ENCODE results near the gene RPS19.

Gene RPS19

DNA sequence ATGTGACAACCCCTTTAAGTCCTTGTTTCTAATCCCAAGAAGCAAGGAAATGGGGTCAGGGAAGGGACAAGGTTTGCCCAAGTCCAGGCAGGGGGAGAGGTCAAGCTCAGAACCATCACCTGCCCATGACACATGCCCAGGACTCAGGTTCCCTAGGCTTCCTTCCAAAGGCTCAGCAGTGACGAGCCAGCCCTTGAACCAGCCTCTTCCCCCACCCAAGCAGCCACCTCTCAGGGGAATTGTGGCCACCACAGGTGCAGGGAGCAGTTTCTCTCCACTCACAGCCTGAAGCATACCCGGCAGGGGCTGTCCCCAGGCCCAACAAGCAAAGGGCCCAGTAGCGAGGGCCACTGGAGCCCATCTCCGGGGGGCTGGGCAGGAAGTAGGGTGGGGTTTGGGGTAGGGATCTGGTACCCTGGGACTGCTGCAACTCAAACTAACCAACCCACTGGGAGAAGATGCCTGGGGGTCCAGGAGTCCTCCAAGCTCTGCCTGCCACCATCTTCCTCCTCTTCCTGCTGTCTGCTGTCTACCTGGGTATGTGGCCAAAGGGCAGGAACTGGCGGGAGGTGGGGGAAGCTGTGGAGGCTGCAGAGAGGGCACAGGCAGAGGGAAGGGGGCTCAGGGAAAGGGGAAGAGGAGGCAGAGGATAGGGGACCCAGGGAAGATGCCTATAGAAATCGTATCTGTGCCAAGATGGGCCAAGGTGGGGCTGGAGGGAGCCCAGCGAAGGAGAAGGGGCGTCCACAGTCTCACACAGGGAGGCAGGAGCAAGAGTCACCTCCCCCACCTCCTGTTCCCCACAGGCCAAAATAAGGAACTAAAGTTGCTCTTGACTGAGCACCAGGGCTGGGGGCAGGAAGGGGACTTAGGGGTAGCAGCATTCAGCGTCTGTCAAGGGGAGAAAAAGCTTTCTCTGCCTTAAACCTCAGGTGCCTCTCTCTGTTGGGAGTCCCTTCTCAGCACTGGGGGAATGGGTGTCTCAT lies 17.1 kb downstream of the RPS19 start, which contains the start of gene CD79A:
Gene CD79A (plus strand): TSS at position 433 of the 986 bp plus-strand sequence. CDS start 26 bp downstream, at position 459.
- no peak for ATAC-seq (ENCODE audit: low read depth)
- H3K9me3 ChIP-seq (ENCODE audit: severe bottlenecking): no peaks in the 10 kb centered on the region
- no peaks in the 10 kb centered on the region for H3K36me3 ChIP-seq (ENCODE audit: low read depth)
- no peak within 1 kb of the TSS for H3K4me3 ChIP-seq (ENCODE audit: severe bottlenecking)
- H3K27me3 ChIP-seq (ENCODE audit: insufficient read depth, poor library complexity, severe bottlenecking): no peaks in the 10 kb centered on the region
- TF ChIP-seq, protein P1, sequence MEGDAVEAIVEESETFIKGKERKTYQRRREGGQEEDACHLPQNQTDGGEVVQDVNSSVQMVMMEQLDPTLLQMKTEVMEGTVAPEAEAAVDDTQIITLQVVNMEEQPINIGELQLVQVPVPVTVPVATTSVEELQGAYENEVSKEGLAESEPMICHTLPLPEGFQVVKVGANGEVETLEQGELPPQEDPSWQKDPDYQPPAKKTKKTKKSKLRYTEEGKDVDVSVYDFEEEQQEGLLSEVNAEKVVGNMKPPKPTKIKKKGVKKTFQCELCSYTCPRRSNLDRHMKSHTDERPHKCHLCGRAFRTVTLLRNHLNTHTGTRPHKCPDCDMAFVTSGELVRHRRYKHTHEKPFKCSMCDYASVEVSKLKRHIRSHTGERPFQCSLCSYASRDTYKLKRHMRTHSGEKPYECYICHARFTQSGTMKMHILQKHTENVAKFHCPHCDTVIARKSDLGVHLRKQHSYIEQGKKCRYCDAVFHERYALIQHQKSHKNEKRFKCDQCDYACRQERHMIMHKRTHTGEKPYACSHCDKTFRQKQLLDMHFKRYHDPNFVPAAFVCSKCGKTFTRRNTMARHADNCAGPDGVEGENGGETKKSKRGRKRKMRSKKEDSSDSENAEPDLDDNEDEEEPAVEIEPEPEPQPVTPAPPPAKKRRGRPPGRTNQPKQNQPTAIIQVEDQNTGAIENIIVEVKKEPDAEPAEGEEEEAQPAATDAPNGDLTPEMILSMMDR (IDR thresholded peaks at IDR 0.05; ENCODE audit: poor library complexity, severe bottlenecking): no peak
- H3K27ac ChIP-seq (ENCODE audit: poor library complexity, severe bottlenecking): no peak within 1 kb of the TSS
- H3K4me1 ChIP-seq (ENCODE audit: insufficient read depth, poor library complexity, severe bottlenecking): no peaks in the 10 kb centered on the region
- no peak for DNase-seq (ENCODE audit: low spot score)

DNA sequence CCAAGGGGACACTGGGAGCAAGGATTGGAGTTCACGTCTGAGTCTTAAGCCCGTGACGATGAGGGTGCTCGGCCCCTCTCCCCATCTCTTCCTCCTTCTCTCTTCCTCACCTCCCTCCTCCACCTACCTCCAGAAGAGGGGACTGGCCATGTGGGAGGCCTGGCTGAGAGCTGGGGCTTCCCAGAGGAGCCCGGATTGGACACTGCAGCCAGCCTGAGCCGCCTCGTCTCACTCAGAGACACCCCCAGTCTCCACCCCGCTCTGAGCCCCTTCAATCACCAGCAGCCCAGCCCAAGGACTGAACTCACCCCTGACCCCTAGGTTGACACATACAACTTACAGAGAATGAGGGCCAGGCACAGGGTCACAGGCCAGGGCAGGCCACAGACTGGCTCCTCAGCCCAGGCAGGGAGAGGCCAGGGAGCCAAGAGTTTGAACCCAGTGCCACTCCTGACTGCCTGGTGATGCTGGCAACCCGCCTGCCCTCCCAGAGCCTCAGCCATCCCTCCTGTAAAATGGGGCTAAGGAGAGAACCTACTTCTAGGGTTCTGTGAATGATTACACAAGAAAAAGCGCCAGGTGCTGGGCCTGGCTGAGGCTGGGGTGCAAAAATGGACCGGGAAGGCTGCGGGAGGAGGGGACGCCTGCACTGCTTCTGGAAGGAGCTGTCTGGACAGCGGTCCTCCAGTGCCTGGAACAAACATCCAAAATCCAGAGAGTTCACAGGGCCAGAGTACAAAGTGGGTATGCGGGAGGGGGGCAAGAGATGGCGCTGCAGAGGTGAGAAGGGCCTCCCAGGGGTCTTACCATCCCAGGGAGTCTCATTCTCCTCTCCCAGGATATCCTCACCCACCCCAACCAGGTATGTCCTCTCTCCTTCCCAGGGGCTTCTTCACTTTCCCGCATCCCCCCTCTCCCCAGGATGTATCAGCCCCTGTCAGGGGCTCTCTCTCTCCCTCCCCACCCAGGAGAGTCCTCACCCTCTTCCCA lies 18.2 kb downstream of the RPS19 start:
- H3K9me3 ChIP-seq (ENCODE audit: severe bottlenecking): no peaks in the 10 kb centered on the region
- no peaks in the 10 kb centered on the region for H3K27me3 ChIP-seq (ENCODE audit: insufficient read depth, poor library complexity, severe bottlenecking)
- DNase-seq (ENCODE audit: low spot score) (no peak), ATAC-seq (ENCODE audit: low read depth) (no peak)
- TF ChIP-seq, protein P1 (IDR thresholded peaks at IDR 0.05; ENCODE audit: poor library complexity, severe bottlenecking): no peak
- no peaks in the 10 kb centered on the region for H3K36me3 ChIP-seq (ENCODE audit: low read depth)
- H3K4me1 ChIP-seq (ENCODE audit: insufficient read depth, poor library complexity, severe bottlenecking): no peaks in the 10 kb centered on the region
- H3K4me3 ChIP-seq (ENCODE audit: severe bottlenecking): no peak overlapping the region
- H3K27ac ChIP-seq (ENCODE audit: poor library complexity, severe bottlenecking): no peak overlapping the region

DNA sequence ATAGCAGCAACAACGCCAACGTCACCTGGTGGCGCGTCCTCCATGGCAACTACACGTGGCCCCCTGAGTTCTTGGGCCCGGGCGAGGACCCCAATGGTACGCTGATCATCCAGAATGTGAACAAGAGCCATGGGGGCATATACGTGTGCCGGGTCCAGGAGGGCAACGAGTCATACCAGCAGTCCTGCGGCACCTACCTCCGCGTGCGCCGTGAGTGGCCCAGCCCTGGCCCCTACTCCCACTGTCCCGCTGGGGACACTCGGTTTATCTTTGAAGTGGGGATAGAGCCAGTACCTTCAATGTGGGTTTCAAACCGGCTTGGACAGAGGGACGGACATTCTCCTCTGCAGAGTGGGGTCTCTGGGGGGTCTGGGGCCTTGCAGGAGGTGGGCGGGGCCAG lies 19.0 kb downstream of the RPS19 start:
- ATAC-seq (ENCODE audit: low read depth) (no peak), DNase-seq (ENCODE audit: low spot score) (no peak)
- Histone ChIP-seq H3K27ac (ENCODE audit: poor library complexity, severe bottlenecking) (no peak overlapping the region), H3K4me1 (ENCODE audit: insufficient read depth, poor library complexity, severe bottlenecking) (no peaks in the 10 kb centered on the region), H3K27me3 (ENCODE audit: insufficient read depth, poor library complexity, severe bottlenecking) (no peaks in the 10 kb centered on the region), H3K9me3 (ENCODE audit: severe bottlenecking) (no peaks in the 10 kb centered on the region), H3K36me3 (ENCODE audit: low read depth) (no peaks in the 10 kb centered on the region), H3K4me3 (ENCODE audit: severe bottlenecking) (no peak overlapping the region)
- TF ChIP-seq, protein P1 (IDR thresholded peaks at IDR 0.05; ENCODE audit: poor library complexity, severe bottlenecking): no peak

DNA sequence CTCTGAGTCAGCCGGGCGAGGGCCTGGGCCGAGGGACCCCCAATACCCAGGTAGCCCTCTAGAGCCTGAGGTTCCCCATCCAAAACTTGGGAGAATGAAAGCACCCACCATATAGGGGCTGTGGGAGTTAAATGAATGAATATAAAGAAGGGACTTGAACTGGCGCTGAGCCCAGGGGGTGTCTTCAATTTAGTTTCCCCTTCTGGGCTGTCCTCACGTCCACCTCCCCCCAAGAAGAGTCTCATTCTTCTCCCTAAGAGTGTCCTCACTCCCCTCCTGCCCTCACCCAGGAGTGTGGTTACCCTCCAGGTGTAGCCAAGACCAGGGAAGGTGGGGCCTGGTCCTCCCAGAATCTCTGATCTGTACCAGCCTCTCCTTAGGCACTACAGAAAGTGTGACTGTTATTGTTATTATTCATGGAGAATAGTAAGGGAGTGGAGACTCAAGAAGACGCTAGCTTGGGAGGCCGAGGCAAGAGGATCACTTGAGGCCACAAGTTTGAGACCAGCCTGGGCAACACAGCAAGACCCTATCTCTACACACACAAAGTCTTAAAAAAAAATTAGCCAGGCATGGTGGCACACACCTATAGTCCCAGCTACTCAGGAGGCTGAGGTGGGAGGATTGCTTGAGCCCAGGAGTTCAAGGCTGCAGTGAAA lies 19.7 kb downstream of the RPS19 start:
- DNase-seq (ENCODE audit: low spot score): no peak
- no peaks in the 10 kb centered on the region for H3K36me3 ChIP-seq (ENCODE audit: low read depth)
- no peak for ATAC-seq (ENCODE audit: low read depth)
- H3K4me1 ChIP-seq (ENCODE audit: insufficient read depth, poor library complexity, severe bottlenecking): peaks cover 1% of the 10 kb centered on the region
- no peak overlapping the region for H3K27ac ChIP-seq (ENCODE audit: poor library complexity, severe bottlenecking)
- no peaks in the 10 kb centered on the region for H3K9me3 ChIP-seq (ENCODE audit: severe bottlenecking)
- H3K27me3 ChIP-seq (ENCODE audit: insufficient read depth, poor library complexity, severe bottlenecking): no peaks in the 10 kb centered on the region
- no peak overlapping the region for H3K4me3 ChIP-seq (ENCODE audit: severe bottlenecking)
- TF ChIP-seq, protein P1 (IDR thresholded peaks at IDR 0.05; ENCODE audit: poor library complexity, severe bottlenecking): no peak

All from RWPE2 (cell line).